HFF-Myc (cell line): ENCODE data around the gene GCNT1.

Source experiments
- DNase-seq: peaks from one replicate; pipeline ENCODE4 v3.0.0-alpha.2; 2011; ENCODE audit warnings: low read depth; ENCODE audit errors: extremely low read depth
- H3K4me3 ChIP-seq: replicated peaks from 2 replicates; pipeline ENCODE4 v1.5.1; 2011; ENCODE audit warnings: low read depth, mild to moderate bottlenecking, control low read depth, low read length
- TF ChIP-seq, protein P1 (sequence below): IDR thresholded peaks from 2 replicates; pipeline ENCODE4 v1.5.1; 2012; ENCODE audit warnings: mild to moderate bottlenecking, low read depth, low read length, control low read depth; ENCODE audit errors: missing control alignments

Gene GCNT1

DNA sequence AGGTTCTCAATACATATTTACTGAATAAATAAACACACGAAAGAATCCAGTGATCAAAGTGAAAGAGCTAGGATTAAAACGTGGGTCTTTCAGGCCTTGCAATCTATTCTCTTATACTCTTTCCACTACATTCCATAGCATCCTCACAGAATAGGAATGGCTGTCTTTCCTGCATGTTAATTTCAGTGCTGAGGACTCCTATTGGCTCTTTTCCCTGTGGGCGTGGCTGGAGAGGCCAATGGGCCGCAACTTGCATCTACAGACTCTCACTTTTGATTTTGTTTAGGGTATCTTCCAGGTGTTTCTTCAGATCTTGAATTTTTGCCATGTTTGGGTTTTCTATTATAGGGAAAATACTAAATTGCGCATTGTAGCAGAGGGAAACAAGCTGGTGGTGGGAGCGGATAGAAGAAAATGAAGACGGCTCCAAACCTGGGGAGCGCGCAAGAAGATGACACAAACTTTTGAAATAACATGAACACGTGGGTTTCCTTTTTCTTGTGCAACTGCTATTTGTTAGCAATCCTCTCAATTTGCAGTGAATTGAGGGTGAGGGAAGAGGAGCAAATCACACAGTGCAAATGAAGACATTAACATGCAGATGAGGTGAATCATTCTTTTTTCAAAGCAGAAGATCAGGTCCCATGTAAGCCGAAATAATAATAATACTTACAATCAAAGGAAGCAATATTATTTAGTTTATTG lies 93.9 kb downstream of the GCNT1 start:
- TF ChIP-seq, protein P1, sequence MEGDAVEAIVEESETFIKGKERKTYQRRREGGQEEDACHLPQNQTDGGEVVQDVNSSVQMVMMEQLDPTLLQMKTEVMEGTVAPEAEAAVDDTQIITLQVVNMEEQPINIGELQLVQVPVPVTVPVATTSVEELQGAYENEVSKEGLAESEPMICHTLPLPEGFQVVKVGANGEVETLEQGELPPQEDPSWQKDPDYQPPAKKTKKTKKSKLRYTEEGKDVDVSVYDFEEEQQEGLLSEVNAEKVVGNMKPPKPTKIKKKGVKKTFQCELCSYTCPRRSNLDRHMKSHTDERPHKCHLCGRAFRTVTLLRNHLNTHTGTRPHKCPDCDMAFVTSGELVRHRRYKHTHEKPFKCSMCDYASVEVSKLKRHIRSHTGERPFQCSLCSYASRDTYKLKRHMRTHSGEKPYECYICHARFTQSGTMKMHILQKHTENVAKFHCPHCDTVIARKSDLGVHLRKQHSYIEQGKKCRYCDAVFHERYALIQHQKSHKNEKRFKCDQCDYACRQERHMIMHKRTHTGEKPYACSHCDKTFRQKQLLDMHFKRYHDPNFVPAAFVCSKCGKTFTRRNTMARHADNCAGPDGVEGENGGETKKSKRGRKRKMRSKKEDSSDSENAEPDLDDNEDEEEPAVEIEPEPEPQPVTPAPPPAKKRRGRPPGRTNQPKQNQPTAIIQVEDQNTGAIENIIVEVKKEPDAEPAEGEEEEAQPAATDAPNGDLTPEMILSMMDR: no peak
- DNase-seq: no peak
- H3K4me3 ChIP-seq: no peak overlapping the region

DNA sequence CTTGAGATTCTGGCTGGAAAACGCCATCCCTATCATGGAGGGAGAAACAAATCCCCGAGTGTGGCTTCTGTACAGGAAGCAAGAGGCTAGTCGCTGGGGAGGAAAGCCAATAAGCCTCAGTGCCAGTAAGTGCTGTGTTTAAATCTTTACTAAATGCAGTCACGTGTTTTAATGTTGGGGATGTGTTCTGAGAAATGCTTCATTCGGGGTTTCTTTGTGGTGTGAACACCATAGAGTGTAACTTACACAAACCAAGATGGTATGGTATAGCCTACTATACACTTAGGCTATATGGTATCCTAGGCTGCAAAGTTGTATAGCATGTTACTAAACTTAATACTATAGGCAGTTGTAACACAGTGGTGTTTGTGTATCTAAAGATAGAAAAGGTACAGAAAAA lies 94.7 kb downstream of the GCNT1 start:
- TF ChIP-seq, protein P1: no peak
- DNase-seq: no peak
- no peak overlapping the region for H3K4me3 ChIP-seq
